GM12875 (cell line): Measurements from ENCODE around the gene CBFA2T3.

Experiments used
- H3K4me3 ChIP-seq: one replicate; pipeline ENCODE4 v1.5.1; 2011; ENCODE audit warnings: low read depth, low read length, control low read depth
- TF ChIP-seq, protein P1 (sequence below): IDR thresholded peaks from 2 replicates; pipeline ENCODE4 v1.5.1; 2011; ENCODE audit warnings: low read depth, mild to moderate bottlenecking, control low read depth, inconsistent platforms, low read length, moderate library complexity, borderline replicate concordance; ENCODE audit not compliant: insufficient read depth

CBFA2T3 gene

DNA sequence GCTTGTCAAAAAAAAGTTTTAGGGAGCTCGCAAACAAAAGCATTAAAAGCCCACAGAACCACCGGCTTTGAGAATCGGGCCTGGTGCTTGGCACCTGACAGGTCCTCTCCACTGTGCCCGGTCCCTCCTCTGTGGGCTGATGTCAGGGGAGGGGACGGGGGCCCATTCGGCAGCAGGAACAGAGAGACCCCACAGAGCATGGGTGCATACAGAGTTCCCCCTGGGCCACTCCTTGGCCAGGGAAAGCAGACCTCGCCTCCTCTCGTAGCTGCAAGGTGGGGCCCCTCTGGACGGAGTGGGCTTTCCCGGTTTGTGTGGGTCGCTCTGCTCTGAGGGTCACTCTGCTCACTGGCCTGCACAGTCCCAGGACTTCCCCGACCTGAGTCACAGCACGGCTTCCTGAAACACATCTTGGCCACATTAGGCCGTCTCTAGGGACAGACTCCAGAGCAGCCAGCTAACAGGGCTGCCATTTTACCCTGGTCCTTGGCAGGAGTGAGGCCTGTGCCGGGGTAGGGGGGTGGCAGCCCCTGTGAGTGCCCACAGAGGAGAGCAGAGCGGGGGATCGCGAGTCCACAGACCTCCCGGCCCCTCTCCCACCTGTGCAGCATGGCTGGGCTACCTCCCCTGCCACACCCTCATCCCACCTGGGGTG is 11.1 kb downstream of the CBFA2T3 start:
- H3K4me3 ChIP-seq, result peak overlapping the region; percentile 6
- TF ChIP-seq, protein P1, sequence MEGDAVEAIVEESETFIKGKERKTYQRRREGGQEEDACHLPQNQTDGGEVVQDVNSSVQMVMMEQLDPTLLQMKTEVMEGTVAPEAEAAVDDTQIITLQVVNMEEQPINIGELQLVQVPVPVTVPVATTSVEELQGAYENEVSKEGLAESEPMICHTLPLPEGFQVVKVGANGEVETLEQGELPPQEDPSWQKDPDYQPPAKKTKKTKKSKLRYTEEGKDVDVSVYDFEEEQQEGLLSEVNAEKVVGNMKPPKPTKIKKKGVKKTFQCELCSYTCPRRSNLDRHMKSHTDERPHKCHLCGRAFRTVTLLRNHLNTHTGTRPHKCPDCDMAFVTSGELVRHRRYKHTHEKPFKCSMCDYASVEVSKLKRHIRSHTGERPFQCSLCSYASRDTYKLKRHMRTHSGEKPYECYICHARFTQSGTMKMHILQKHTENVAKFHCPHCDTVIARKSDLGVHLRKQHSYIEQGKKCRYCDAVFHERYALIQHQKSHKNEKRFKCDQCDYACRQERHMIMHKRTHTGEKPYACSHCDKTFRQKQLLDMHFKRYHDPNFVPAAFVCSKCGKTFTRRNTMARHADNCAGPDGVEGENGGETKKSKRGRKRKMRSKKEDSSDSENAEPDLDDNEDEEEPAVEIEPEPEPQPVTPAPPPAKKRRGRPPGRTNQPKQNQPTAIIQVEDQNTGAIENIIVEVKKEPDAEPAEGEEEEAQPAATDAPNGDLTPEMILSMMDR, result no peak

DNA sequence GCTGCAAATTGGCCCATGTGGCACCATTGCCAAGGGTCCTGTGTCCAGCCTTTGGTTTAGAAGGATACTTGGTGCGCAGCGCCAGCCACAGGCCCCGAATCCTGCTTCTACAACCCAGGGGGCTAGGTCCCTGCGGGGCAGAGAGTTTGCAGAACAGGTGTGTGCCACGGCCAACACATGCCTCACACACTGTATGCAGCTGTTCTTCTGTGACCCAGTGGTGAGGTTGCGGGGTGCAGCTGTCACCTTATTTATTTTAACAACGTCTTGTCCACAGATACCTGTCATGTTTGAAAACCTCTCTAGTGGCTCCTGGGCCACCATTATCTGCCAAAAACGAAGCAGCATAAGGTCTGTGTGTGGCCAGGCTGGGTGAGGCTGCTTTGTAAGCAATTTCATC is 11.6 kb downstream of the CBFA2T3 start:
- H3K4me3 ChIP-seq, result no peak overlapping the region
- TF ChIP-seq, protein P1, result no peak

DNA sequence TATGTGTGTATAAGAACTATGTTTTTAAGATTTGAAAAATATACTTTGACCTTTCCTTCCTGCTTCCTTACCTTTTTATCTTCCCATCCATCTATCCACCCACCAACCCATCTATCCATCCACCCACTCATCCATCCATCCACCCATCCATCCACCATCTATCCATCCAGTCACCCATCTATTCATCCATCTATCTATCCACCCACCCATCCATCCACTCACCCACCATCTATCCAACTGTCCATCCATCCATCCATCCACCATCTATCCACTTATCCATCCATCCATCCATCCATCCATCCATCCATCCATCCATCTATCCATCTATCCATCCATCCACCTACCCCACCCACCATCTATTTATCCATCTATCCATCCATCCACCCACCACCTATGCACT is 12.4 kb downstream of the CBFA2T3 start:
- H3K4me3 ChIP-seq, result no peak overlapping the region

DNA sequence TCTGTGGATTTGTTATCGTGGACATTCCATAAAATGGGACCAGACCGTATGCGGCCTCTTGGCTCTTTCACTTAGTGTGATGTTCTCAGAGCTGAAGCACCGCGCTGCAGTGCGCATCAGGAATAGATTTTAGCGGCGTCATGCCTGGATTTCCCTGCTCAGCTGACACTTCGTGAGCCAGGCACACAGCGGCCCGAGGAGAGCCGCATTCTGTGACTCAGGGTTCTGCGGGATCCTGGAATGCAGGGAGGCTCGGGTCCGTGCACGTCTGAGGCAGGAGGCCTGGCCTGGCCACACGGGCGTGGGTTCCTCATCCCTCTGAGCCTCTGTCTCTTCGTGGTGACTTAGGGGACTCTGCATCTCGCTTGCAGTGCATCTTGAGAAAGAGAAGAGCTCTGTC is 13.4 kb downstream of the CBFA2T3 start:
- TF ChIP-seq, protein P1, result no peak
- H3K4me3 ChIP-seq, result no peak overlapping the region

More for the DNA sequence above, 12.4 kb downstream of the CBFA2T3 start:
- TF ChIP-seq, protein P1, result no peak

DNA sequence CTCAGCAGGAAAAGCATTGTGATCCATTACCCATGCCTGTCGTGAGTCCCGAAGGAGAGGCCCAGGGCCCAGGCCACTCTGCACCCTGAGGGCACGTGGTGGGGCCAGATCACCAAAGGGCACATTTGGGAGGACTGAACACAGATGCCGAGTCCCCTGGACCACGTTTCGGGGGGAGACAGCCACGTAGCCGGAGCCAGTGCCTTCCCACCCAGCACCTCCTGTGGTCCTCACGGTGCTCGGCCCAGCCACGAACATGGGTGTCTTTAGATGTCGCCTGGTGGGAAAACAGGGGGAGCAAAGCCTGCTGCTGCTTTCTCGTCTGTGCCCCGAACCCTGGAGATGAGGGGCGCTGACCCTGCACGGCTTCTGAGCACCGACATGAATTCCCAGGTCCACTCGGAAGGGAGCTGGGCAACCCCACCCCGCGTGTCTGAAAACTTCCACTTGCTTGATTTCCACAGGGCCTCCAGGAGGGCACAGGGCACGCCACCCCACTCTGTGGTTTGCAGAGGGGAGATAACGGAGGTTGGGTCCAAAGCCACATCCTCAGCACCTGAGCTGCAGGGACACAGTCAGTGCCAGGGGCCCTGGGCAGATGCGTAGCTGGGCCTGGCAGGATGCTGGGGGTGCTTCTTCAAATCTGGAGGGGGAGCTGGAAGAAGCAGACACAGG is 14.4 kb downstream of the CBFA2T3 start:
- TF ChIP-seq, protein P1, result no peak
- H3K4me3 ChIP-seq, result no peak overlapping the region

DNA sequence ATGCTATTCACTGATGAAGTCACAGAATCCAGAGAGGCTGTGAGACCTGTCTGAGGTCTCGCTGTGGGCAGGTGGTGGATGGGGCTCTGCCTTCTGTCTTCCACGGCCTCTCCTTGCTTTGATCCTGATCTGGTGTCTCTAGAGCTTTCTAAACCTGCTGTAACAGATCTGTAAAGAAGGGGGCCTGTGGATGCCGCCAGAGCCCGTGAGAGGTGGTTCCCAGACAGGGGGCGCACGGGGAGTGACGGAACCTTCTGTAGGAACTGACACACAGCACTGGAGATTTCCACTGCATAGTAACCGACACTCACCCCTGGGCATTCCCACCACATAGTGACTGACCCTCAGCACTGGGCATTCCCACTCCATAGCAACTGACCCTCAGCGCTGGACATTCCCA is 16.0 kb downstream of the CBFA2T3 start:
- TF ChIP-seq, protein P1, result no peak
- H3K4me3 ChIP-seq, result no peak overlapping the region

DNA sequence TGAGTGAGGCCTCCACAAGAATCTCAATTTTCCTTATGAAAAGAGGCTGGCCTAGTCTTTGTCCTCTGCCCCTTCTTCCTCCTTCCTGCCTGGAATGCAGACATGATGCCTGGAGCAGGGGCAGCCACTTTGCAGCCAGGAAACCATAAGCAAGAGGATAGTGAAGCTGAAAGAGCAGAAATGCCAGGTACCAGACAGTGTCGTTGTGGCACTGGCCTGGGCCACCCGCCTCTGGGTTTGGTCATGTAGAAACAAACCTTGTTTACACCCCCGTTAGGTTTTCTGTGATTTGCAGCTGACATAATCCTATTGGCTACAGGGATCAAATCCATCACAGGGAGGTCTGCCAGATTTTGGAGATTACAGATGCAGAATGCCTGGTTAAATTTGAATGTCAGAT is 16.5 kb downstream of the CBFA2T3 start:
- no peak overlapping the region for H3K4me3 ChIP-seq
- TF ChIP-seq, protein P1, result no peak
